ENCODE results near the gene PTPRN2. TPM values are rescaled to one million over a fixed set of nuclear protein-coding genes. Genes with fewer than 3 reads are reported as not detected.

Gene PTPRN2
- polyA plus RNA-seq, 1 of the 3 experiments (the other 2 are of a cell fraction): 4.0 TPM

GRCh38 chr7:158270106-158270775 lies 317.4 kb downstream of the PTPRN2 start:
- no peak overlapping the region for H3K4me2 ChIP-seq
- H3K27me3 ChIP-seq (ENCODE audit: insufficient read depth): no peaks in the 10 kb centered on the region
- peaks cover 0 to 30% of the 10 kb centered on the region in 2 experiments; a peak in 1 of 4 replicates for H3K4me1 ChIP-seq (ENCODE audit: control insufficient read depth in 1 of 2, insufficient read depth in 2 of 2, low read depth in 1 of 2, low read length in 1 of 2)
- no peaks in the 10 kb centered on the region for H4K20me1 ChIP-seq (ENCODE audit: insufficient read depth)
- H3K9me3 ChIP-seq: no peaks in the 10 kb centered on the region
- H3K36me3 ChIP-seq (replicated peaks in 1 of 2; ENCODE audit: control insufficient read depth in 1 of 2, insufficient read depth in 2 of 2, low read length in 1 of 2): no peaks in the 10 kb centered on the region
- WGBS (ENCODE audit: low lambda C conversion rate): 58% methylated on average over 10 of the region's 13 CpGs
- H3K9ac ChIP-seq: no peak overlapping the region
- TF ChIP-seq FOXM1 (IDR thresholded peaks at IDR 0.05; ENCODE audit: low read depth): no peak
- no peak for TF ChIP-seq RFX5 (IDR thresholded peaks at IDR 0.05; ENCODE audit: low read length)
- TF ChIP-seq, protein P1, sequence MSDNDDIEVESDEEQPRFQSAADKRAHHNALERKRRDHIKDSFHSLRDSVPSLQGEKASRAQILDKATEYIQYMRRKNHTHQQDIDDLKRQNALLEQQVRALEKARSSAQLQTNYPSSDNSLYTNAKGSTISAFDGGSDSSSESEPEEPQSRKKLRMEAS (IDR thresholded peaks at IDR 0.05; ENCODE audit: low read depth): no peak
- TF ChIP-seq, protein P2, sequence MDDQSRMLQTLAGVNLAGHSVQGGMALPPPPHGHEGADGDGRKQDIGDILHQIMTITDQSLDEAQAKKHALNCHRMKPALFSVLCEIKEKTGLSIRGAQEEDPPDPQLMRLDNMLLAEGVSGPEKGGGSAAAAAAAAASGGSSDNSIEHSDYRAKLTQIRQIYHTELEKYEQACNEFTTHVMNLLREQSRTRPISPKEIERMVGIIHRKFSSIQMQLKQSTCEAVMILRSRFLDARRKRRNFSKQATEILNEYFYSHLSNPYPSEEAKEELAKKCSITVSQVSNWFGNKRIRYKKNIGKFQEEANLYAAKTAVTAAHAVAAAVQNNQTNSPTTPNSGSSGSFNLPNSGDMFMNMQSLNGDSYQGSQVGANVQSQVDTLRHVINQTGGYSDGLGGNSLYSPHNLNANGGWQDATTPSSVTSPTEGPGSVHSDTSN (IDR thresholded peaks at IDR 0.05): no peak
- TF ChIP-seq SMC3 (IDR thresholded peaks at IDR 0.05; ENCODE audit: low read depth, low read length): no peak
- no peak for TF ChIP-seq GATA2 (CRISPR knock-in tag; IDR thresholded peaks at IDR 0.05)
- POLR2A ChIA-PET: no interaction called here
- H3F3A ChIP-seq (replicated peaks; ENCODE audit: insufficient read depth): no peaks in the 10 kb centered on the region
- DNase-seq: no peak
- no peaks in the 10 kb centered on the region for H3K79me2 ChIP-seq (ENCODE audit: insufficient read depth)
- H3K27ac ChIP-seq (ENCODE audit: low read depth in 2 of 2, low read length in 1 of 2): no peak overlapping the region
- no peaks in the 10 kb centered on the region for H3K9me2 ChIP-seq
- CTCF ChIA-PET: interaction anchor here (0.9 kb wide), 1 partner anchor 29 kb away, joined by 3 read pairs; no protein-coding TSS in a partner anchor
- H3K4me3 ChIP-seq (ENCODE audit: low read depth in 2 of 2, low read length in 1 of 2): no peak overlapping the region
- H2AFZ ChIP-seq (ENCODE audit: low read depth): no peak overlapping the region

DNA sequence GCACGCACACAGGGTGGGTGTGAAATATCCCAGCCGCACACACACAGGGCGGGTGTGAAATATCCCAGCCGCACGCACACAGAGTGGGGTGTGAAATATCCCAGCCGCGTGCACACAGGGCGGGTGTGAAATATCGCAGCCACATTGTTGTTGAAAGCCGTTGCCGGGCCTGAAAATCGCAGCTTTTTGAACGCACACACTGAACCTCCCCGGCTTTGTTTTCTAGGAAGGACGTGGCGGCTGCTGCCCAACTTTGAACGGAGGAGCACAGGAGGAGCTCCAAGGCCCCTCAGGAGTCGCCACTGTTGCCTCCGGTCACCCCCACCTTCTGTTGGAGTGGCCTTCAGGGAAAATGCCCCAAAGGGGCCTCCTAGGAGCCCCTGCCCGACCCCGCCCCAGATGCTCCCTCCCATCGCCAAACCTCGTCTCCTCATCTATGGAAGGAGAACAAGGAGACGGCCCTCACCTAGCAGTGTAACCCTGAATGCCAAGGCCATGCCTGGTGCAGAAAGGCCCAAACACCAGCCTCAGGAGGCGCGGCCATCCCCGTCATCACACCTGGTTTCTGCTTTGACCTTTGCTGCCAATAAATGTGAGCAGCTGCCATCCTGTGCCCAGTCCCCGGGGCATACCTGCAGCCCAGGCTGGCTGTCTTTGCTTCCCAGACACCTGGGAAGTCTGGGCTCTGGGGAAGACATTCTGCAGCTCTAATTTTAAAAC lies 318.6 kb downstream of the PTPRN2 start:
- Histone ChIP-seq H3K4me3 (ENCODE audit: low read depth in 2 of 2, low read length in 1 of 2) (no peak overlapping the region), H3K27me3 (ENCODE audit: insufficient read depth) (no peaks in the 10 kb centered on the region), H3K27ac (ENCODE audit: low read depth in 2 of 2, low read length in 1 of 2) (no peak overlapping the region), H3K4me1 (ENCODE audit: control insufficient read depth in 1 of 2, insufficient read depth in 2 of 2, low read depth in 1 of 2, low read length in 1 of 2) (peaks cover 0 to 20% of the 10 kb centered on the region in 2 experiments; a peak in 1 of 4 replicates), H3K9ac (no peak overlapping the region), H3K4me2 (no peak overlapping the region), H3K9me2 (no peaks in the 10 kb centered on the region), H3K79me2 (ENCODE audit: insufficient read depth) (no peaks in the 10 kb centered on the region), H3K9me3 (0 out of 2 replicates have a peak, but pooled peaks cover 4% of the 10 kb centered on the region), H3K36me3 (replicated peaks in 1 of 2; ENCODE audit: control insufficient read depth in 1 of 2, insufficient read depth in 2 of 2, low read length in 1 of 2) (no peaks in the 10 kb centered on the region), H2AFZ (ENCODE audit: low read depth) (no peak overlapping the region), H3F3A (replicated peaks; ENCODE audit: insufficient read depth) (no peaks in the 10 kb centered on the region), H4K20me1 (ENCODE audit: insufficient read depth) (no peaks in the 10 kb centered on the region)
- TF ChIP-seq, protein P3, sequence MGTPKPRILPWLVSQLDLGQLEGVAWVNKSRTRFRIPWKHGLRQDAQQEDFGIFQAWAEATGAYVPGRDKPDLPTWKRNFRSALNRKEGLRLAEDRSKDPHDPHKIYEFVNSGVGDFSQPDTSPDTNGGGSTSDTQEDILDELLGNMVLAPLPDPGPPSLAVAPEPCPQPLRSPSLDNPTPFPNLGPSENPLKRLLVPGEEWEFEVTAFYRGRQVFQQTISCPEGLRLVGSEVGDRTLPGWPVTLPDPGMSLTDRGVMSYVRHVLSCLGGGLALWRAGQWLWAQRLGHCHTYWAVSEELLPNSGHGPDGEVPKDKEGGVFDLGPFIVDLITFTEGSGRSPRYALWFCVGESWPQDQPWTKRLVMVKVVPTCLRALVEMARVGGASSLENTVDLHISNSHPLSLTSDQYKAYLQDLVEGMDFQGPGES (IDR thresholded peaks at IDR 0.05; ENCODE audit: low read depth, low read length): no peak
- TF ChIP-seq, protein P4, sequence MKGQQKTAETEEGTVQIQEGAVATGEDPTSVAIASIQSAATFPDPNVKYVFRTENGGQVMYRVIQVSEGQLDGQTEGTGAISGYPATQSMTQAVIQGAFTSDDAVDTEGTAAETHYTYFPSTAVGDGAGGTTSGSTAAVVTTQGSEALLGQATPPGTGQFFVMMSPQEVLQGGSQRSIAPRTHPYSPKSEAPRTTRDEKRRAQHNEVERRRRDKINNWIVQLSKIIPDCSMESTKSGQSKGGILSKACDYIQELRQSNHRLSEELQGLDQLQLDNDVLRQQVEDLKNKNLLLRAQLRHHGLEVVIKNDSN (IDR thresholded peaks at IDR 0.05; ENCODE audit: borderline replicate concordance, low read depth): no peak
- TF ChIP-seq GABPA (IDR thresholded peaks at IDR 0.05; ENCODE audit: low read depth): no peak
- TF ChIP-seq EZH2phosphoT487 (IDR thresholded peaks at IDR 0.05; ENCODE audit: borderline replicate concordance, low read depth): no peak
- TF ChIP-seq ELF1 (IDR thresholded peaks at IDR 0.05): no peak
- TF ChIP-seq SIN3A (IDR thresholded peaks at IDR 0.05; ENCODE audit: borderline replicate concordance, low read depth, low read length): no peak
- TF ChIP-seq FOXJ3 (CRISPR knock-in tag; IDR thresholded peaks at IDR 0.05): no peak
- TF ChIP-seq SMC3 (IDR thresholded peaks at IDR 0.05; ENCODE audit: low read depth, low read length): no peak
- TF ChIP-seq TCF12 (IDR thresholded peaks at IDR 0.05): no peak
- TF ChIP-seq RXRA (IDR thresholded peaks at IDR 0.05; ENCODE audit: borderline replicate concordance, low read depth): no peak
- TF ChIP-seq MEF2A (IDR thresholded peaks at IDR 0.05; ENCODE audit: borderline replicate concordance, low read depth): no peak
- no peak for TF ChIP-seq GATA2 (CRISPR knock-in tag; IDR thresholded peaks at IDR 0.05)
- TF ChIP-seq EP300 (IDR thresholded peaks at IDR 0.05; ENCODE audit: borderline replicate concordance in 1 of 2, low read depth in 1 of 2, low read length in 1 of 2): no peak
- DNase-seq: no peak
- 79% methylated on average over 28 of the region's 28 CpGs for WGBS (ENCODE audit: low lambda C conversion rate)
- POLR2A ChIA-PET: no interaction called here
- CTCF ChIA-PET: interaction anchor here (0.7 to 1.2 kb wide), 2 partner anchors 11 to 95 kb away, joined by 3 read pairs; no protein-coding TSS in a partner anchor
